ENCODE data around the gene DCAF11. TPM values are rescaled to one million over a fixed set of nuclear protein-coding genes. Genes with fewer than 3 reads are reported as not detected.
A peak's percentile ranks its signal among the peaks of the same experiment; 100 is the strongest.

Gene DCAF11
- total and polyA plus RNA-seq, 2 of the 8 experiments (the other 6 are each of a cell fraction or from before 2014, with no cell fraction given) = 60.4 to 63.6 TPM

DNA sequence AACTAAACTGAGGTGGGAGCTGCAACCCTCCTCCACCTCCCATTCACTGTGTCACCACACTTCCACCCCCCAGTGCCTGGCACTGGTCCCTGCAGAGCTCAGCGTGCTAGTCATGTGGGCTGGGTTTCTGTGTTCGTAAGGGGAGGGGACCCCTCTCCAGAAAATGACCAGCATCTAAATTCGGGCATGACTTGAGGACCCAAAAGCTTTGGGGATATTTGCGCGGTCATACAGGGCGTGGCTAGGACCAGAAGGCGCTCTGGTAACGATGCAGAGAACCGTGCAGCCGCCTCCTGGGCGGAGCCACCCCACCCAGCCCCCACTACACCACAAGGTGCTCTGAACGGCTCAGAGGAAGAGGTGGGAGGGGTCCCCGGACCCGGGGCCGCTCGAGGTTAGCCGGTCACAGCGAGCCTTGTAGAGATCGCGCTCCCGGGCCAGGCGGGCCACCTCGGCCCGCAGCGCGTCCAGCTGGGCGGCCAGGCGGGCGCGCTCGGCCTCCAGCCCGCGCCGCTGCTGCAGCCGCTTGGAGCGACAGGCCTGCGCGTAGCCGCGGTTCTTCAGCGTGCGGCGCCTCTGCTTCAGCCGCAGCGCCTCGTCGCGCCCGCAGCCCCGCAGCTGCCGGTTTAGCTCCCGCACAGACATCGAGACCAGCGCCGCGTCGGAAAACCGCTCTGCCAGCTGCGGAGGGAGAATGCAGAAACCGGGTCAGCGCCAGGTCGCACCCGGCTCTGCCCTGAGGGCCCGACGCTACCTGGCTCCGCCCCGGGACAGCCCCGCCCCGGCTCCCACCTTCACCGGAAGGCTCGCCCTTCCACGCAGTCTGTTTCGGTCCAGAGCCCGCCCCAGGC lies 33.5 kb upstream of the DCAF11 start (continued):
- TF ChIP-seq BCL11A (IDR thresholded peaks at IDR 0.05; ENCODE audit: low read depth in 2 of 2, low read length in 2 of 2) (no peak), SAP30 (IDR thresholded peaks at IDR 0.05; ENCODE audit: insufficient read depth, insufficient replicate concordance, low read length) (no peak), PHF8 (conservative IDR thresholded peaks at IDR 0.05; ENCODE audit: low read depth, low read length) (no peak), CBX5 (IDR thresholded peaks at IDR 0.05; ENCODE audit: low read depth, low read length) (no peak), HDAC2 (IDR thresholded peaks at IDR 0.05; ENCODE audit: borderline replicate concordance in 1 of 2, low read depth in 2 of 2, low read length in 2 of 2) (0 out of 4 replicates have a peak, but pooled peaks of 1 of the 2 experiments have one; percentile 49), RBBP5 (IDR thresholded peaks at IDR 0.05; ENCODE audit: borderline replicate concordance, low read depth, low read length) (peak; percentile 79; the same call in 1 of the 2 replicates)

Data from H1 (cell line).